T-helper 2 cell treated with Interferon-gamma antibody and Interleukin-4, amounts not matched to agents 5 μg/mL and 100 μg/mL, for 36 hours (primary cell): Measurements from ENCODE around the gene ICOSLG.
"Not testable (repeated sequence)": the region's sequence is repeated elsewhere in the genome, so short reads cannot be mapped to it uniquely, and the experiment has no call there.

Experiments
- DNase-seq: peaks from one replicate; pipeline ENCODE4 v3.0.0; 2021; ENCODE audit warnings: low spot score
- H3K27ac Mint-ChIP-seq: one replicate; pipeline ENCODE4 v1.8.0; 2021; ENCODE audit warnings: mild to moderate bottlenecking, mixed read lengths
- H3K27me3 Mint-ChIP-seq: one replicate; pipeline ENCODE4 v1.8.0; 2021; ENCODE audit warnings: low read depth, mixed read lengths
- H3K36me3 Mint-ChIP-seq: one replicate; pipeline ENCODE4 v1.8.0; 2021; ENCODE audit warnings: low read depth, mixed read lengths
- H3K4me1 Mint-ChIP-seq: one replicate; pipeline ENCODE4 v1.8.0; 2021; ENCODE audit warnings: low read depth, mixed read lengths
- H3K4me3 Mint-ChIP-seq: one replicate; pipeline ENCODE4 v1.8.0; 2022; ENCODE audit warnings: mild to moderate bottlenecking, moderate library complexity, mixed read lengths
- H3K9me3 Mint-ChIP-seq: one replicate; pipeline ENCODE4 v1.8.0; 2021; ENCODE audit warnings: mixed read lengths

The ICOSLG gene

GRCh38 chr21:44223334-44223733 is 17.4 kb downstream of the ICOSLG start:
- not testable (repeated sequence) for DNase-seq, H3K4me1 Mint-ChIP-seq, H3K36me3 Mint-ChIP-seq

DNA sequence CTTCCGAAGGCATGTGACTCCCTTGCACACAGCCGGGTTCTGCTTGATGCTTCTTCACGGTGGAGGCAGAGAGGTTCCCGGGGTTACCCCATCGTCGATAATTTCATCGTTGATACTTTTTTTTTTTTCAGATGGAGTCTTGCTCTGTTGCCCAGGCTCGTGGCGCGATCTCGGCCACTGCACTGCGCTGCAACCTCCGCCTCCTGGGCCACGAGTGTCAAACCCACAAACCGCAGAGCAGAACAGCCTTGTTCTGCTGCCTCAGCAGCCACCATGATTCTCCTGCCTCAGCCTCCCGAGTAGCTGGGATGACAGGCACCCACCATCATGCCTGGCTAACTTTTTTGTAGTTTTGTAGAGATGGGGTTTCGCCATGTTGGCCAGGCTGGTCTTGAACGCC is 20.1 kb downstream of the ICOSLG start:
- not testable (repeated sequence) for H3K4me3 Mint-ChIP-seq, H3K9me3 Mint-ChIP-seq, DNase-seq, H3K27ac Mint-ChIP-seq, H3K36me3 Mint-ChIP-seq, H3K27me3 Mint-ChIP-seq, H3K4me1 Mint-ChIP-seq

More at GRCh38 chr21:44223334-44223733, 17.4 kb downstream of the ICOSLG start:
- not testable (repeated sequence) for H3K9me3 Mint-ChIP-seq, H3K27me3 Mint-ChIP-seq, H3K27ac Mint-ChIP-seq, H3K4me3 Mint-ChIP-seq

DNA sequence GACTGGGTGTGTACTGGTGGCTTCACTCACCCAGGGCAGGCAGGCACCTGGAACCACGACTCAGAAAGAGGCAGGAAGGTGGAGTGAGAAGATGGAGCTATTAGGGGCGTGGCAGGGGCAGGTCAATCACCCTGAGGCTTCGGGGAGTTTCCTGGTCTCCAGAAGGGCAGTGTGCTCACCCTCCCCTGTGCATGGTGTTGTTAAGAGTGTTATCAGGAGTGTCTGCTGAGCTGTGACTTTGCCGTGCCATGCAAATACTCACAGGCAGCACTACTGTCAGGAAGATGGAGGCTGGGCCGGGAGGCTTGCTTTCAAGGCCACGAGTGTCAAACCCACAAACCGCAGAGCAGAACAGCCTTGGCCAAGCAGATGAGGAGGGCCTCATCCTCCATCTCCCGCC is 22.3 kb downstream of the ICOSLG start:
- not testable (repeated sequence) for H3K4me1 Mint-ChIP-seq, H3K4me3 Mint-ChIP-seq, H3K9me3 Mint-ChIP-seq, H3K27ac Mint-ChIP-seq, DNase-seq, H3K27me3 Mint-ChIP-seq, H3K36me3 Mint-ChIP-seq

- H3K9me3 Mint-ChIP-seq, H3K27ac Mint-ChIP-seq, DNase-seq, H3K4me1 Mint-ChIP-seq, H3K36me3 Mint-ChIP-seq, H3K27me3 Mint-ChIP-seq, H3K4me3 Mint-ChIP-seq: not testable (repeated sequence)
These were observed 28.8 kb downstream of the ICOSLG start for GRCh38 chr21:44211978-44212377.

DNA sequence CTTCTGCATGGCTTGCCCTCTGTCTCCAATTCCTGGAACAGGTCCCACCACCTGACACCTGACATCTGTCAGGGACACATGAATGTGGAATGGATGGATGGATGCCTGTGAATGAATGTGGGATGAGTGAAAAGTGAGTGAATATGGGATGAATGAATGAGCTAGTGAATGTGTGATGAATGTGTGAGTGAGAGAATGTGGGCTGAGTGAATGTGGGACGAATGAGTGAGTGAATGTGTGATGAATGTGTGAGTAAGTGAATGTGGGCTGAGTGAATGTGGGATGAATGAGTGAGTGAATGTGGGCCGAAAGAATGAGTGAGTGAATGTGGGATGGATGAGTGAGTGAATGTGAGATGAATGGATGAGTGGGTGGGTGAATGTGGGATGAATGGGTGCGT is 29.2 kb downstream of the ICOSLG start:
- not testable (repeated sequence) for H3K36me3 Mint-ChIP-seq, H3K4me3 Mint-ChIP-seq, DNase-seq, H3K9me3 Mint-ChIP-seq, H3K27ac Mint-ChIP-seq, H3K27me3 Mint-ChIP-seq, H3K4me1 Mint-ChIP-seq

DNA sequence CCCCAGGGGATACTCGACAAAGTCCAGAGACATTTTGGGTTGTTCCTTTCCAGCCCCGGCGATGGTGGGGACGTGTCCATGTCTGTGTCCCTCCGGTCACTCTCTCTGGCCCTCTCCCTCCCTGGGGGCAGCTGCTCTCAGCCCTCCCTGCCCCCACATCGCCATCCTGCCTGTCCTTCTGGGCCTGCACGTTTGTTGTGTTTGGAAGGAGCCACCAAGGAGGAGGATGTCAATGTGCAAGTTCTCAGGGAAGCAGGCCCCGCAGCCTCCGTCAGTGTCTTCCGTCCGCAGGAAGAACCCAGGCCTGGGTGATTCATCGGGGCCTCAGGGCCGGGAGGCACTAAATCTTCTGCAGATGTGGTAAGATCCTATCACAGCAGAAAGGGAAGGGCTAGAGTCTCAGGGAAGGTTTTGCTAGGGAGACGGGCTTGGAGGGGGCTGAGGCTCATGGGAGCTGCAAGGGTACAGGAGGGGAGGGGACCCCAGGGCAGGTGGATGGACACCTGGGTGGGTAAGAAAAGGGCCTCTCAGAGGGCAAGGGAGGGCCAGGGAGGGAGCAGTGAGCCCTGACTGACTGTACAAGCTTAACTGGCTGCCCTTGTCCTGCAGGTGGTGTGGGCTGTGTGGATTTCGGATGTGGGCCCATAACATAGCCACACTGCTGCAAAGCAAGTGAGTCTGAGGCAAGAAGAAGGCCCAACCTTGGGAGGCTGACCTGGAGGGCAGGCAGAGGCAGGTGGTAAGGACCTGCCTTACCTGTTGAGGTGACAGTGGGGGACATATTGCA is 32.7 kb downstream of the ICOSLG start:
- not testable (repeated sequence) for H3K36me3 Mint-ChIP-seq, H3K4me1 Mint-ChIP-seq, DNase-seq, H3K4me3 Mint-ChIP-seq, H3K9me3 Mint-ChIP-seq, H3K27ac Mint-ChIP-seq, H3K27me3 Mint-ChIP-seq

GRCh38 chr21:44206698-44207676 is 33.8 kb downstream of the ICOSLG start:
- not testable (repeated sequence) for H3K36me3 Mint-ChIP-seq, H3K4me3 Mint-ChIP-seq

DNA sequence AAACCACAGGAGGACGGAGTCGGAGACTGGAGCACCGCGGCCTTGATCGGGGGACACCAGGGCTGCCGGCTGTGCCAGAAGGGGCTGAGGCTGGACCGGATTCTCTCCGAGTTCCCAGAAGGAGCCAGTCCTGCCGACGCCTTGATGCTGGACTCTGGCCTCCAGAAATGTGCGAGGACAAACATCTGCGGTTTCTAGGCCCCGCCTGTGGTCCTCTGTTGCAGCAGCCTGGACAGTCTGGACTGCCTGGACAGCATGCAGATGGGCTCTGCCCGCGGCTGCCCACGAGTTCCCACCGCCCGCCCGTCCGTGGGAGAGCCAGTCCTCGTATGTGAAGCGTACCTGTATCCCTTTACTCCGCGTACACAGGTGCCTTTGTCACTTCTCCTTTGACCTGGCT is 34.6 kb downstream of the ICOSLG start:
- not testable (repeated sequence) for H3K27me3 Mint-ChIP-seq, H3K27ac Mint-ChIP-seq, H3K4me3 Mint-ChIP-seq

More at GRCh38 chr21:44206698-44207676, 33.8 kb downstream of the ICOSLG start:
- not testable (repeated sequence) for H3K9me3 Mint-ChIP-seq, H3K27me3 Mint-ChIP-seq, DNase-seq, H3K4me1 Mint-ChIP-seq, H3K27ac Mint-ChIP-seq

GRCh38 chr21:44202590-44203299 is 38.0 kb downstream of the ICOSLG start:
- H3K4me3 Mint-ChIP-seq, H3K27ac Mint-ChIP-seq, H3K27me3 Mint-ChIP-seq, H3K36me3 Mint-ChIP-seq, DNase-seq, H3K9me3 Mint-ChIP-seq, H3K4me1 Mint-ChIP-seq: not testable (repeated sequence)

More for the DNA sequence above, 34.6 kb downstream of the ICOSLG start:
- not testable (repeated sequence) for DNase-seq, H3K36me3 Mint-ChIP-seq, H3K9me3 Mint-ChIP-seq, H3K4me1 Mint-ChIP-seq

- not testable (repeated sequence) for H3K4me3 Mint-ChIP-seq, H3K27ac Mint-ChIP-seq, H3K27me3 Mint-ChIP-seq, H3K9me3 Mint-ChIP-seq, DNase-seq, H3K36me3 Mint-ChIP-seq, H3K4me1 Mint-ChIP-seq
These were observed 40.7 kb downstream of the ICOSLG start for GRCh38 chr21:44199997-44200396.

- Mint-ChIP-seq H3K27ac (no peak overlapping the region), H3K27me3 (no peaks in the 10 kb centered on the region), H3K9me3 (no peaks in the 10 kb centered on the region), H3K4me3 (no peak overlapping the region), H3K36me3 (no peaks in the 10 kb centered on the region), H3K4me1 (no peaks in the 10 kb centered on the region)
- no peak for DNase-seq
These were observed 41.3 kb downstream of the ICOSLG start for GRCh38 chr21:44199448-44199847.

GRCh38 chr21:44197156-44197516 is 43.6 kb downstream of the ICOSLG start:
- not testable (repeated sequence) for H3K27ac Mint-ChIP-seq, DNase-seq, H3K36me3 Mint-ChIP-seq, H3K27me3 Mint-ChIP-seq, H3K9me3 Mint-ChIP-seq, H3K4me3 Mint-ChIP-seq, H3K4me1 Mint-ChIP-seq

DNA sequence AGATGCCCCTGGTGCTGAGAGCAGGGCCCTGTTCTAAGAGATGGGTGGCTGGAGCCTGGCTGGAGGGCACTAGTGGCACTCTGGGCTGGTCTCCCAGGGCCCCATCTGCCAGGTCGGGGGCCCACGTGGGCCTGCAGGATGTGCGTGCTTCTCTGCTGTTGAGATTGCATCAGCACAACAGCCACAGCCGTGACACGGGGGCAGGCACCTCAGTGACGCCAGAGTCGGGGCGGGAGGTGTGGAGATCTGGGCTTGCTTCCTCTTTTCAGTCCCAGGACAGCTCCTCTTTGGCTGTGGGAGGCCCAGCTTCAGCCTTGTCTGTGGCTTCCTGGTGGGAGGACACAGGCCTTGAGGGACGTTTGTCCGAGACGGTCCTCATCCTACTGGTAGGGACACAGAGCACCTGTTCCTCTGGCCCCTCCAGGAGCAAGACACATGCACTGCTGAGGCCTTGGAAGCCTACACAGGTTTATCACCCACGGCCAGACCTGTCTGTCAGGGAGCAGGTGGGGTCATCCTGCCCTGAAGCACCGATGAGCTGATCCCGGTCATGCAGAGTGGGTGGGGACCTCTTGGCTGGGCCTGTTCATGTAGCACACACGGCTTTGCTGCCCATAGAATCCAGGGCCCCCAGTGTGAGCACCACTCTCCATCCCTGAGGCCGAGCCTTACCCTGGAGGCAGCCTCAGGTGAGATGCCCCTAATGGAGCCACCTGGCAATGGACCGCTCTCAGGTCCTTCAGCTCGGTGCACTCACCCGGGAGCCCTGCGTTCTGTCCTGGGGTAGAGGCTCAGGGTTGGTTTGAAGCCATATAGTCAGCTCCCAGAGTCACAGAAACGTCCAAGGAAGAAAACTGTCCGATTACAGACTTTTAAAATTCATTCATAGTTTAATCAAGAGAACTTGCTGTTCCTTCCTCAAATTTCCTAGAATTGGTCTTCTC is 44.3 kb downstream of the ICOSLG start:
- DNase-seq, result not testable (repeated sequence)

More for the DNA sequence above, 44.3 kb downstream of the ICOSLG start:
- not testable (repeated sequence) for H3K4me1 Mint-ChIP-seq, H3K4me3 Mint-ChIP-seq, H3K27me3 Mint-ChIP-seq, H3K27ac Mint-ChIP-seq, H3K9me3 Mint-ChIP-seq, H3K36me3 Mint-ChIP-seq
